COR-L47 (cell line): Measurements from ENCODE around the gene ERG.

Source experiments
- DNase-seq: peaks from one replicate; lab custom pipeline; 2025; lab: John Stamatoyannopoulos, UW

ERG gene

DNA sequence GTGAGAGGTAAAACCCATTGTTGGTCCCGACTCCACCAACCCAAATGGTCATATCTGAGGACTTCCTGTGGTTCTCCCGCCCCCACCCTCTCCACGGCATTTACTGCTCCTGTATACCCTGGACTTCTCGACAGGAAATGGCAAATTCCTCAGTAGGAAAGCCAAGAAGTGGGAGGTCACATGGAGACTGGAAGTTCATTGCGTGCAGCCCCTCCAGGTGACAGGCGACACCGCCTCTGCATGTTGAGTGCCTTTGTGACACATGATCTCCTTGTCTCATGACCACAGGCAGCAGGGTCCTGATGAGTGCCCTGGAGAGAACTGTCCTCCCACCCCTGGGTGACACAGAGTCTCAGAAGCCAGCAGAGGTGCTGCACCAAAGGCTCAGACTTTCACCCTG, 24.2 kb downstream of the ERG start:
- DNase-seq: no peak

DNA sequence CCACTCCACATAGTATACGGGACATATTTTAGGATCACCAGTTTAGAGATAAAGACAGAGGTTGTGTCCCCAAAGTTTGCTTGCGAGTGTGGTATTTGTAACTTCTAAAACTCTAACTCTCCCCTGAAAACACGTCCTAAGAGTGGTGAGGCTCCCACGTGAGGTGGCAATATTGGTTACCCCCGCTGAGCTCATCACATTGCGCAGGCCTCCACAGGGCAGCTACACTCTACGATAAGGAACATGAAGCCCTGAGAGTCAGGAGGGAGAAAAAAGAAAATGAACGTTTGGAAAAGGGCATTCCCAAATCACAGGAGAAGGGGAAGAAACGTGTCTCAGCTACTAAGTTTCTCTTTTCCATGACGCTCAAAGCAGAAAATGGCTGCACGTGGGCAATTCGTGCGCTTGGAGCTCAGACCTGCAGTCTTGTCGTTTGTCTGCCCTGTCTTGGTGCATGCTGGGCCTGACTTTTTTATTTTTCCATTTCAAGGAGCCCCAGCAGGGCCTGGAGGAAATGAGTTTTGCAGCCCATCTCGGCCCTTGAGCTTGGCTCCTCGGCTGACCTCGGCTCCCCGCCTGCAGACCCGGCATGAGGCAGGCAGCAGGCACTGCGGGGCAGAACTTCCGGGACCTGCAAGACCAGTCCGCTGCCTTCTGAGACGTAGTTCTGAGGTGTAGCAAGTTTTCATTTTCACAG, 25.7 kb downstream of the ERG start:
- no peak for DNase-seq

DNA sequence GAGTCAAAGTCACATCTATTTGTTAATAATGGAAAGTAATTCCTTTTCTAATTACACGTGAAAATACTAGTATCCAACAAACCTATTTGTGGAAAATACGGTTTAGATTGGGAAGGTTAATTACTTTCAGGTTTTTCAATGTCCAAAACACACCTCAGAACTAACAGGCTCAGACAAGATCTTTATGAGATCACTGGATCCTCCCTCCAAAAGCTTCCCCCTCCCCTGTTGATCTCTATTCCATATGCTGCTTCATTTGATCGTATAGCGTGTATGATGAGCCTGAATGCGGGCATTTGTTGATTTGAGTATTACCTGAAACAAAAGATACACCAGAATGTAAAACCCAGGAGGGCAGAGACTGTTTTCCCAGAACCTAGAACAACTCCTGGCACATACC, 26.5 kb downstream of the ERG start:
- DNase-seq: no peak

DNA sequence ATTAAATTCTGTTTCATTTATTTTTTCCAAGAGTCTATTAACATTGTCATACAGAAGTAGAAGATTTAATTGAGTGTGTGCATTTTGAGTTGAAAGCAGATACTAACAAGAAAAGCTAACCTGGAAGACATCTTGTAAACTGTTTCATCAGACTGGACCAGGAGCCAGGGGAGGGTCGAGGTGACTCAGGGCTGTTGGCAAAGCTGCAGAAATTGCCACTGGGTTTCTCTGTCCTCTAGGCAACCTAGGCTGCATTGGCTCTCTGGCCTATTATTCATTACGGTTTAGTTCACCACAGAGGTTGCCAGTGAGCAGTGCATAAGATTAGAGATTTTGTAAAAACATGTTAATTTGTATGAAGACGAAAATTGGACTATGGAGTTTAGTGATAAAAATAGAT, 27.5 kb downstream of the ERG start:
- no peak for DNase-seq

DNA sequence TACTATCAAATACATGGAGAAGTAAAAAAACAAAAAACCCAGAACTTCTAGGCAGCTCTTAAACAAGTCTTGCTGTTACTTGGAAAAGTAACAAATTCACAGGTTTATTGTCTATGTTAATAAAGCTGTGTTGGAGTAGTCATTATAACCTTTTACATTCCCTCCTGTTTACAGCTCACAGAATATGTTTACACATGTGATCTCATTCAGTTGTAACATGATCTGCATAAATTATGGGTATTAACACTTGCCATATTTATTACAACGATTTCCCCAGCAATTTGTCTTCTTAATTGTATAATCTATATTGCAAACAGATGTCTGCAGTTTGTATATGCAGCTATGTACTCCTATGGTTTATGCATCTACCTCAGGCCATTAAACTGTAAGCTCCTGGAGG, 28.6 kb downstream of the ERG start:
- DNase-seq: no peak

DNA sequence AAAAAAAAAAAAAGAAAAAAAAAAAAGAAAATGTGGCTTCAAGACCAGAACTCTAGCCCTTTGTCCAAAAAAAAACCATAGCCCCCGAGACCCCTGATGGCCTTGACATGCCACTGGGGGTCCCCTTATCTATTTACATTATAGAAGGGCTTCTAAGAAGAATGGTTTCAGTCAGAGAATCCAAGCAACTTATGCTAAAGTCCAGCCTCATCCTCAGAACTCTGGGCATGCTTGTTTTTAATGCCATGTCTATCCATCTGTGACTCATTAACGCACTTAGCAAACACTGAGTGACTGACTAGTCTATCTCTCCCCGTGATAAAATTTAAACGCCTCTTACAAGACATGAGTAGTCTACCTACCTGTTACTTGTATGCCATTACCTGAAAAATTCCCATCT, 29.3 kb downstream of the ERG start:
- DNase-seq: no peak

DNA sequence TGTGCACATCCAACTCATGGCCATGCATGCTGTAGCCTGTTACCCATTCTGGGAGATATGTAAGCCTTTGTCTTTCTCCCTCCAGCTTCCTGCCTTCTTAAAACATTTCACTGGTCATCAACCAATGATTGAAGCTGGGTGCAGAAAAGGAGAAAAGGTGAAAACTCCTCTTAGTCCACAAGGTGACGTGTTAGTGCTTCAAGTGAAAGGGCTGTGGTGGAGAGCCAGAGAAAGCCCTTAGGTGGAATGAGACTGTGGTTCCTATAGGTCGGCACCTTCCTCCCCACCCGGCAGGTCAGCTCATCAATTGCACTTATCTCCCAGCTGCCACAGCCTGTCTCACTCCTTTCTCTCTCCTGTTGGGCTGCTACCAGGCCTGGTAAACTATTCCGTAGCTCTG, 30.4 kb downstream of the ERG start:
- no peak for DNase-seq

DNA sequence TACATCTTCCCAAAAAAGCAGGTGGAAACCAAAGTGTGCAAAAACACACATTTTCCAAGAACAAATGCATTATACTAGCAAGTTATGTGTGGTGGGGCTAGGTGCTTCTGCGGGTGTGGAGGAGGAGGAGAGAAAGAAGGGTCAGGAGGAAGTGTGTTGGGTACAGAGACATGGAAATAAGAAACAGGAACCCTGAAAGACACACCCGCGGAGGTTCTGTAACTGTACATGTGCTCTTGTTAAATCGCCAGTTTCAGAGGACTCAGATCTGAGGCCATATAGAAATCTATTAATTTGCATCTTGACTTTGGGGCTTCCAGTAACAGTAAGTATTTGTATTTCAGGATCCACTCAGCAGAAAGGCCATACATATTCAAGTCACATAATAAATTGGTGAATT, 30.9 kb downstream of the ERG start:
- DNase-seq: no peak

DNA sequence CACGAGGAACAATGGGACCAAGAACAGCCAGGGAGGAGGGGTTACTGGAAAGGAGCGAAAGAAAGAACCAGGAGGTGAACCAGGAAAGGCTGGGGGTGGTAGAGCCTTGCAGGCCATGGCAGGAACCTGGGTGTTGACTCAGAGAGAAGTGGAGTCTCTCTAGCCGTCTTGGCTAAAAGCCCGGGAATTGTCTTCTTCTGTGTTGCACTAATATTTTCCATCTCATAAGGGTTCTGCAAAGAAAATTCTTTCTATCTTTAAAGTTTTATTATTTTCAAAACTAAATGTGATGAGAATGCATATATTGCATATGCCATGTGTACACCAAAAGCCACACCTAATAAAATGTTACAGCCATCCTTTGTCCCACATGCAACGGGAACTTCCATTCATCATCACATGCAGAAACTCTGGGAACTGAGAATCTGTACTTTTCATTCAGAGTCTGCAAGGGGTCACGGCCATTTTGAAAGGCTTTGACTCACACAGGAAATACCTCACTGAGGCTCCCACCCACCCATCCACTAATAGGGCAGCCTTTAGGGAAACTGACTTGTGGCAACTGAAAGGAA, 38.0 kb downstream of the ERG start:
- no peak for DNase-seq

DNA sequence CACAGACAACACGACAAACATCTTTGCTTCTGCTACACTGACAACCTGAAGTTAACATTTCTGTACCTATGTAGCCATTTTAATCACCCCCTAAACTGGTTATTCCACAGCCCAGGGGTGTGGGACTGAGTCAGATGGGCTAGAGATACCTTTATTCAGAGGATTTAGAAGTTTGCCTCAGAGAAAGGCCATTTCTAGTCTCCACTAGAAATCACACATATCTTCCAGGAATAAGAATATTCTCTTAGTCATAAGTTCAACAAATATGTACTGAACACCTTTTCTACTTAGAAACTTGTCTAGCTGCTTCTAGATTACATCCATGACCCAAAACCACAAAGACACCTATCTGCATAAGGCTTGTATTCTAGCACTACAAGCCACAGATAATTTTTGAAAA, 38.8 kb downstream of the ERG start:
- no peak for DNase-seq

DNA sequence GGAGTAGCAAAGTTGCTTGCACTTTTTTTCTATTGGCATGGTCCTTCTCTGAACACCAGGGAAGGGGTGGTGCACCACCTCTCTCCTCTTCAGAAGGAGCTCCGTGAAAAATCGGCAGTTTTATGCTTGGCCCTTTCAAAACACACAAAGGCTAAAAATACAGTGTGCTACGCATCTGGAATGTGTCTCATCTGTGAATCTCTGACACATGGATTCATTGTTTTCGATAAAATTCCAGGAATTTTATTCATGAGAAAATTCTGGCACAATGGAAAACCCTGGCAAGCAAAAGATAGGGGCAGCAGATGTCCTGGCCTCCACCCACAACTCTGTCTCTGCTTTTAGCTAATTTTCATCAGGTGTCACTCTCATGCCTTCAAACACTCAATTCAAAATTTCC, 42.9 kb downstream of the ERG start:
- no peak for DNase-seq

DNA sequence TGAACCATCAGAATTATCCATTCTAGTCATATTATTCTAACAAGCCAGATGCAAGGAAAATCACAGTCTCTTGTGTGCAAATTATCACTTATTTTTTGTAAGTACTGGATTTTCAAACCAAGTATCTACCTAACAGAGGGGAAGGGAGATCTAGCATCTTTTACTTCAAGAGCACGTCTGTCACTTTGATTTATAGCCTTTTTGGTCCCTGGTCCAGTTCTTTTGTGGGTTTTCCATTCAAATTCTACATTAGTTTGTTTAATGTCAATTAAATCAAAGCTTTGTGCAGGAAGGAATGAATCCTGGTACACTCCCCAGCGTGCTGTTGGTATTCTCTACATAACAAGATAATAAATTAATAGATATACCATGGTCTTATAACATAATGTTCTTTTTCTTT, 43.6 kb downstream of the ERG start:
- no peak for DNase-seq

DNA sequence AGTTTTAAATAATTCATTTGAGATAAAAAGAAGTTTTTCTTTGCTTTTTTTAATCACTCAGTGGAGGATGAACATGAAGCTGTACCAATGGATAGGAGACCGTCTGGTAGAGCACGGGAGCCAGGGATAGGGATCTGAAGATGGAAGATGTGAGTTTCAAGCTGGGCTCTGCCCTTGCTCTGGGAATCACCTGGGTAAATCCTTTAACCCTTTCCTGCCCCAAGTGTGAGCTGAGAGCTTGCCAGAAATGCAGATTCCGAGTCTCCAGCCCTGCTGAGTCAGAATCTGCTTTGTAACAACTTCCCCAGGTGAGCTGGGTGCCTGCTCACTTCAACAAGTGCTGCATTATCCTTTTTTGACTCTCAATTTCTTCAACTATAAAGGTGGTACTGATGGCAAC, 44.1 kb downstream of the ERG start:
- DNase-seq: no peak

DNA sequence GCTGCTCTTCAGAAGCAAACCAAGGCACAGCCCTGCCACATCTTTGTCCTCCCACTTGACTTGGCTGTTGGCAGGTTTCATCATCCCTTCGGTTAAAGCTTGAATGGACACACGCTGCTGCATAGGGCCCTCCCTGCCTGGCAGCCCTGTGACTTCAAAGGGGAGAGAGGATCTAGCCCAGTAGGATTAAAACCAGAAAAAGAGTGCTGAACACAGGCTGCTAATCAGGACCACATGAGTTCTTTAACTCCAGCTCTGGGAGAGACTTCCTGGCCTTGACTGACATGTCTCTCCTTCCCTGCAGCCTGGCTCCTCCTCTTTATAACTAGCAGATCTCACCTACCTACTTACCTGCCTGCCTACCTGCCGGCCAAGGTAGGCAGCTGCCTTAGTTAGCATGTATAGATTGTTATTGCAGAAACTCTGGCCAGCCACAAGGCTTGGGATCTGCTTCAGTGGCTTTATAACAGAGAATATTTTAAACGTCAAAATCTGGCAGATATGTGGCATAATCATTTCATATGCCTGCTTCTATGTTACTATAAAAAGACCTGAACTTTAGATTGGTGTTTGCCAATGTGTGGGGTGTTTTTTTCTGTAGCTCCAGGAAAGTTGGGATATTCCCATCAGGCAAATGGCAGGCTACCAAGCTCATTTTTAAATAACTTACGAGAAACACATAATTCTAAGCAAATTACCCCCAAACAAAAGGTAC, 49.4 kb downstream of the ERG start:
- DNase-seq: no peak

DNA sequence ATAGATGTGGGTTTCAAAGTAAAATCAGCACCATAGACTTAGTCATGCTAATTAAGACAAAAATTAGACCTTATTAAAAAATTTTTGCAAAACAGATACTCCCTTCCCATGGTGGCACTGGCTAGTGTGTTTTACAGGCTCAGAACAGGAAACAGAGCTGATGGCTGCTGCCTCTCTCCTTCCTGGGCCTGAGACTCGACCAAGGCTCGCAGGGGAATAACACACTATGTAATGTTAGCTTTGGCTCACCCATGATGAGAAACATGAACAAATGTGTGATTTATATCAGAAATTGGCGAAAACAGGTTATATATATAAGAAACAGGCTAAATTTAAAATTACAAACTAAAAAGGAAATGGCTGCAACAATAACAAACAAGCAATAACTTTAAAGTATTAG, 50.7 kb downstream of the ERG start:
- no peak for DNase-seq

DNA sequence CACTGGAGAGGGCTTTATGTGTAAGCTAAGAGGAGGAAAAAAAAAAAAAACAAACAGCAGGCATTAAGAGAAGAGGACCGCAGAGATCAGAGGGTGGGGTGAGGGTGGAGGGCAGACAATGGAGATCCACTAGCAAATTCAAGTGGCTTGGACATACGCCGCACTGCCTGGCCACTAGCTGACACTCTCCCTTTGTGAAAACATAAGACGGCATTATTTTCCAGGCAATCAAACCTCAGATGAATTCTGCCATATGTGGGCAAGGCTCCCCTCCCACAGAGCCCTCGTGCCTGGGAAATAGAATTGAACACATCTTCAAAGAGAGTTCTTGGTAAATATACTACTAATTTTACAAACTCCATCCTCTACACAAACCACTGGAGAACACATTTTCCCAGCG, 53.6 kb downstream of the ERG start:
- no peak for DNase-seq

DNA sequence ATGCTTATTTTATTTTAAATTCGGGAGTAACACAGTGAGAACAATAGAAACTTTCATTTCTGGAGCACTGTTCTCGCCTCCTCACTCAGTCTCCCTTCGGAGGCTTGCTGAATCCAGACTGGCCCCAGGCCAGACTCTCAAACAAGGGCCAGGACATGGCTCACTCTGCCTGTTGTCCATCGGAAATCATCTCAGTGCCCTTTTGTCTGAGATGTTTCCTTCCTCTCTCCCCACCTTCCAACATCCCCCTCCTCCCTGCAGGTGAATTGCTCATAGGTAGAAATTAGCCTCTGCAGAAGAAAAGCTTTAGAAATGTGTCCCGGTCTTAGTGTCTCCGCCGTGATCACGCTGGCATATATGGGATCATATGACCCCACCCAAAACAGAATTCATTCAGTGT, 55.2 kb downstream of the ERG start:
- no peak for DNase-seq

DNA sequence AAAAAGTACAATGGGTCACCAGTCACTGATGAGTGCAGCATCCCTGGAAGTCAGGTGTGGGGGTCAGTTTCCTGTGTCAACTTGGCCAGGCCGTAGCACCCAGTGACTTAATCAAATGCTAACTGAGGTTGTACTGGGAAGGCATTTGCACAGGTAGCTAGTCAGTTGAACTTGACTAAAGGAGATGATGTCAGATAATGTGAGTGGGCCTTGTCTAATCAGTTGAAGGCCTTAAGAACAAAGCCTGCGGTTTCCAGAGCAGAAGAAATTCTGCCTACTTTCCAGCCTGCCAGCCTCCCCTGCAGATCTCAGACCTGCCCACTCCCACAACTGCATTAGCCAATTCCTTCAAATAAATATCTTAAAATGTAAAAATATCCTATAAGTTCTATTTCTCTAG, 57.1 kb downstream of the ERG start:
- DNase-seq: no peak

DNA sequence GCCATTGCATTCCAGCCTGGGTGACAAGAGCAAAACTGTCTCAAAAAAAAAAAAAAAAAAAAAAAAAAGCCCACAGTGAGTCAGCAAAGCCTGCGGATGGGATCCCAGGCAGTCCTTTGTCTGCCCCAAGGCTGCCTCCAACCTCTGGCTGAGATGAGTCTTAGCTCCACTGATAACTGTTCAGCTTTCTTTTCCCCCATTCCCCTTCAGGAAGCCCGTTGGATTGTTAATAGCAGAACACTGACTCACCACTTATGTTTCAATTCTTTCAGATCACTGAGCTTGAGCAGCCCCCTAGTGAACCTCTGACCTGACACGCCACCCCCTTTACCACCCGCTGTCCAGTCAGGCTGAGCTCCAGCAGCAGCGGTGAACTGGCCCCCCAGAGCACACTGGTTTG, 57.5 kb downstream of the ERG start:
- DNase-seq: no peak

DNA sequence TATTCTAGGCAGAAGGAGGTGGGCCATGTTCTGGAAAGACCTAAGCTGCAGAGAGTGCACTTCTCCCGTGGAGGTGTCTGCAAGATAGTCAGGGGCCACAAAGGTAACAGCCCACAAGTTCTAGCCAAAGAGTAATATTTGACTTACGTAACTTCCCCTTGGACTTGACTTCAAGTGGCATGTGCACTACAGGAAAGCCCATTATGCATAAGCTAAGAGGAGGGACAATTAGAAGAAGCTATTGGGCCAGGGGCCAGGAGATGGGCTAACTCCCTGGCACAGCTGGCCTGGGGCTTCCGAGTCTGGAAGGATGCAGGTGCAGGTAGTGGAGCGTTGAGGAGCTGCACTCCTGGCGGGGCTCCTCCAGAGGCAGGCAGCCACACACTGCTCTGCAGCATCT, 58.3 kb downstream of the ERG start:
- DNase-seq: no peak

DNA sequence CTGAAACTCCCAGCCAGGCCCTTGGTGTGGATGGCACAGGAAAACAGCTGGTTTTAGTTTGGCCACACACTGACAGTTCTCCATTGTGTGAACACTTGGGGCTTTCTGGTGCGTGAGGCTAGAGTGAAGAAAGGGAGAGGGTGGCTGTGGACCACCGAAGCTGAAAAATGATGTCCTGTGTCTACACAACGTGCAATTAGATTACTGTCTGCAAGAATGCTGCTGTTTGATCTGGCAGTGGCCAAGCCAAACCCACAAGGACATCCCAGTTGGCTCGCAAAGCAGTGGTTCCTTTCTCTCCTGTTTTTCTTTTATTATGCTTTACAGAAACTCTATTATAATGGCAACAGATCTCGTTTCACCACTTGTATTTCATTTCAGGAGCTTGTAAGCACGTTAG, 58.9 kb downstream of the ERG start:
- DNase-seq: no peak

DNA sequence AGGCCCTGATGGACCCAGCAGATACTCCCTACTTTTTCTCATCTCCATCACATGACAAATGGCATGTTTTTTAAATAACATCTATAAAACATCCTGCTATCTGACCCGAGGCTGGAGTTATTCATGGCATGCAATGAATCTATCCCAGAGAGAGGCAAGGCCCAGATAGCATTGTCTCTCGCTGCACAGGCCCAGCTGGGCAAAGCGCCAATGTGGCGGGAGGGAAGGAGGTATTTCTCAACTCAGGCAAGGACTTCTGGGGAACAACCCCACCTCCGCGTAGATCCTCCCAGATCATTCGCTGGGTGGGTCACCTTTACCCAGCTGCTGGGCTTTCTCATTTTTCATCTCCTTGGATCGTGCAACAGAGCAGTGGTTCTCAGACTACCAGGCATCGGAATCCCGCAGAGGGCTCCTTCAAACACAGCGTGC, 59.8 kb downstream of the ERG start:
- no peak for DNase-seq

DNA sequence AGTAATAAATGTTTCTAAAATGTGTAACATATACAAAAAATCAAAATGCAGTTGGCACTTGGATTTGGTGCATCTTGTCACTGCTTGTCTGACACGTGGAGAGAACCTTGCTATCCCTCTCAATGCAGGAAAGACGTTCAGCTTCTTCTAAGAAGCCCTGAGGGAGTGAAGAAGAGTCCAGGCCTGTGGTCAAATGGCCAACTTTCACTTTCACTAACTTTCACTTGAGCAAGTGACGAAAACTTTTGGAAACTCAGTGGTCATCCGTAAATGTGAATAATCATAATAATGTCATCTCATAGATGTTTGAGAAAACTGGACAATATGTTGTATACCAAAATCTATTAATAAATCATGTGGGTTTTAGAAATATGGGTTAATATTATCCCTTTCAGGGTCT, 61.9 kb downstream of the ERG start:
- DNase-seq: no peak
